Suprapubic skin (tissue), 4 donors: ENCODE measurements around the gene SERAC1.

Experiments used
- EP300 ChIP-seq: sonication (generic); formaldehyde crosslinking; IDR thresholded peaks from one replicate; pipeline ENCODE4 v1.6.1; 2017; ENCODE audit warnings: antibody characterized with exemption
- POLR2A ChIP-seq, 2 donors: fragments of 450-650 bp; IDR thresholded peaks; one replicate each; pipeline ENCODE4 v1.6.1; 2017; ENCODE audit warnings: antibody characterized with exemption in 2 of 2, mild to moderate bottlenecking in 2 of 2, moderate library complexity in 2 of 2
- POLR2AphosphoS5 ChIP-seq, 3 donors: sonication (generic); formaldehyde crosslinking; IDR thresholded peaks; one replicate each; pipeline ENCODE4 v1.6.1; 2017; ENCODE audit warnings: antibody characterized with exemption in 3 of 3
- TF ChIP-seq, protein P1 (sequence below), 2 donors: fragments of 200-600 bp in 1 of 2; fragments of 450-650 bp in 1 of 2; sonication (generic) in 1 of 2; IDR thresholded peaks; one replicate each; pipeline ENCODE4 v1.5.1; 2016 to 2019; ENCODE audit warnings: antibody characterized with exemption in 2 of 2, mild to moderate bottlenecking in 1 of 2, moderate library complexity in 1 of 2

DNA sequence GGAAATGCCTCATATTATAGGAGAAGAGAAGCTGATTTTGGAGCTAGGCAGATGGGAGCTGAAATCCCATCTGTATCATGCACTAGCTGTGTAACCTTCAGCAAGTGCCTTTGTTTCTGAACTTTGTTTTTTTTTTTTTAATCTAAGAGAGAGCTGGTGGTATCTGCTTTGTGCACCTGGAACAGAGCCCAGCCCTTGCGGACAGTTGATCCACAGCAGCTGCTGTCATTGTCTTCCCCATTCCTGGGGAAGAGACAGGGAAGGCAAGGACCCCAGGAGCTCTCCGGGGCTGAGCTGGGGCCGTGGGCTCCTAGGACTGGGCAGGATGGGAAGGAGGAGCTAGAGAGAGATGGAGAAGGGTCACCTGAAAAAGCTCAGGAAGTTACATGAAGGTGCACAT lies 94.3 kb downstream of the SERAC1 start:
- TF ChIP-seq, protein P1, sequence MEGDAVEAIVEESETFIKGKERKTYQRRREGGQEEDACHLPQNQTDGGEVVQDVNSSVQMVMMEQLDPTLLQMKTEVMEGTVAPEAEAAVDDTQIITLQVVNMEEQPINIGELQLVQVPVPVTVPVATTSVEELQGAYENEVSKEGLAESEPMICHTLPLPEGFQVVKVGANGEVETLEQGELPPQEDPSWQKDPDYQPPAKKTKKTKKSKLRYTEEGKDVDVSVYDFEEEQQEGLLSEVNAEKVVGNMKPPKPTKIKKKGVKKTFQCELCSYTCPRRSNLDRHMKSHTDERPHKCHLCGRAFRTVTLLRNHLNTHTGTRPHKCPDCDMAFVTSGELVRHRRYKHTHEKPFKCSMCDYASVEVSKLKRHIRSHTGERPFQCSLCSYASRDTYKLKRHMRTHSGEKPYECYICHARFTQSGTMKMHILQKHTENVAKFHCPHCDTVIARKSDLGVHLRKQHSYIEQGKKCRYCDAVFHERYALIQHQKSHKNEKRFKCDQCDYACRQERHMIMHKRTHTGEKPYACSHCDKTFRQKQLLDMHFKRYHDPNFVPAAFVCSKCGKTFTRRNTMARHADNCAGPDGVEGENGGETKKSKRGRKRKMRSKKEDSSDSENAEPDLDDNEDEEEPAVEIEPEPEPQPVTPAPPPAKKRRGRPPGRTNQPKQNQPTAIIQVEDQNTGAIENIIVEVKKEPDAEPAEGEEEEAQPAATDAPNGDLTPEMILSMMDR (IDR thresholded peaks at IDR 0.05): no peak
- no peak for TF ChIP-seq POLR2A (IDR thresholded peaks at IDR 0.05)
- TF ChIP-seq POLR2AphosphoS5 (IDR thresholded peaks at IDR 0.05): no peak
- TF ChIP-seq EP300: no peak
